NOMO-1 treated with DMSO at 0.1 percent for 48 hours (cell line): ENCODE results near the gene LRRC70.

ENCODE experiments used
- DNase-seq: peaks from one replicate; lab custom pipeline; 2025; ENCODE audit not compliant: unreplicated experiment; lab: John Stamatoyannopoulos, UW

The LRRC70 gene

DNA sequence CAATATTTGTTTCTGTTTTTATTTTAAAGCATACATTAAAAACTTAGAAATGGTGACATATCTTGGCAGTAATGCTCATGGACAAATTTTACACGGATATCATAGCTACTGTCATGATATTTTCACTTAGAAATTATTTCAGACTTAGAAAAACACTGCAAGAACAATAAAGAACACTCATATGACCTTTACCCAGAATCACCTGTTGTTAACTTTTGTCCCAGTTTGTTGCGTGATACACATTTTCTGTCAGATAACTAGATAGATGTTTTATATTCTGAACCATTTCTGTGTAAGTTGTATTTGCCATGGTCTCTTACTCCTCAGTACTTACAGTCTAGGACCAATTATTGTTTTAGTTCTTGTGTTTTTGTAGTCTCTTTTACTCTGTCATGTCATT lies 3.6 kb upstream of the LRRC70 start:
- no peak for DNase-seq

DNA sequence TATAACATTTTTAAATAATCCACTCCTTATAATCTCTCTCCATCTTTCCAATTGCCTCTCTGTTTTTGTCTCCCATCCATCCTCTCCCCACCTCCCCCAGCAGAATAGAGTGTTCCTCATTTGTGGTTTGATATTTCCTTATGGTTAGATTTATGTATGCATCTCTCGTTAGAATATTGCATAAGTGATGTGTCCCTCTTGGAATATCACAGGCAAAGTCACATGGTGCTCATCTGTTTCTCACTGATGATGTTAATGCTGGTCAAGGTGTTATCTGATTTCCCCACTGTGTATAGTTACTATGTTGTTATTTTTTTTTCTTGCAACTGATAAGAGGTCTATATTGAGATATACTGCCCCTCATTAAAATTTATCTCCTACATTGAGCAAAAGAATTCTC lies 3.1 kb upstream of the LRRC70 start:
- no peak for DNase-seq

DNA sequence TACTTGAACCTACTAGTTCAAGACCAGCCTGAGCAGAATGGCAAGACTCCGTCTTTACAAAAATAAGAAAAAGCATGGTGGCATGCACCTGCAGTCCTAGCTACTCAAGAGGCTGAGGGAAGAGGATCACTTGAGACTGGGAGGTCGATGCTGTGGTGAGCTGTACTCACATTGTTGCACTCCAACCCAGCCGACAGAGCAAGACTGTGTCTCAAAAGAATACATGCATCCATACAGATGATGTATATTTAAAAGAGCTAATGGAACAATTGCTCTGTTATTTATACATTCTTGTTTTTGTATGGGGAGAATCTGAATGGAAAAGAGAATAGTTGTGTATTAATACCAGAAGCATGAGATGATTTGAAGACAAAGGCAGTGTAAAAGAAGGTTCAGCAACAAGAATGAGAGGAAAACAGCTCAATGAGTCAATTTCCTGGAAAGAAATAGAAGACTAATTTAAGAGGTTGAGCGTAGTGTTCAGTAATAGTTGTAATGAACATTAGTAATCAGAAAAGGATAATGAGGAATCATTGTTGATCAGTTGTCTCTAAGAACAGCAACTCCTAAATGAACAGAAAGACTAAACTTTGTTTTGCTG lies 1.9 kb upstream of the LRRC70 start:
- DNase-seq, result no peak

DNA sequence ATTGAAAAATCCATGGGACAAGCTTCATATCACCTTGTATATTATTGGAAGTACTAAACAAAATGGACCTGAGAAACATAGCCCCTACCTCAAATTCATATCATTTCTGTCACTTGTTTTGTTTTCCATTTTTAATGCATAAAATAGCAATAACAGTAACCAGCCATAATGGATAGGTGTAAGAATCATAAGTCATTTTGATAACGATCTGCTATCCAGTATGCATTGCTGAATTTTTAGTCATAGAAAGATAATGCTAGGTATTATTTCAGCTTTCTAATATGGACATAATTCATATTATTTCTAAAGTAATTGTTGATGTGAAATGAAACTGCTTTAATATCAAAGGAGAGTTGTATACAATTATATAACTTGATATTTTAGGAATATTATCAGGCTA lies 1.1 kb upstream of the LRRC70 start:
- DNase-seq, result no peak

DNA sequence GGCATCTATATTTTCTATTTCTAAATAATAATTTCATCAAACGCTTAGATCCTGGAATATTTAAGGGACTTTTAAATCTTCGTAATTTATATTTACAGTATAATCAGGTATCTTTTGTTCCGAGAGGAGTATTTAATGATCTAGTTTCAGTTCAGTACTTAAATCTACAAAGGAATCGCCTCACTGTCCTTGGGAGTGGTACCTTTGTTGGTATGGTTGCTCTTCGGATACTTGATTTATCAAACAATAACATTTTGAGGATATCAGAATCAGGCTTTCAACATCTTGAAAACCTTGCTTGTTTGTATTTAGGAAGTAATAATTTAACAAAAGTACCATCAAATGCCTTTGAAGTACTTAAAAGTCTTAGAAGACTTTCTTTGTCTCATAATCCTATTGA lies 1.1 kb downstream of the LRRC70 start:
- no peak for DNase-seq

DNA sequence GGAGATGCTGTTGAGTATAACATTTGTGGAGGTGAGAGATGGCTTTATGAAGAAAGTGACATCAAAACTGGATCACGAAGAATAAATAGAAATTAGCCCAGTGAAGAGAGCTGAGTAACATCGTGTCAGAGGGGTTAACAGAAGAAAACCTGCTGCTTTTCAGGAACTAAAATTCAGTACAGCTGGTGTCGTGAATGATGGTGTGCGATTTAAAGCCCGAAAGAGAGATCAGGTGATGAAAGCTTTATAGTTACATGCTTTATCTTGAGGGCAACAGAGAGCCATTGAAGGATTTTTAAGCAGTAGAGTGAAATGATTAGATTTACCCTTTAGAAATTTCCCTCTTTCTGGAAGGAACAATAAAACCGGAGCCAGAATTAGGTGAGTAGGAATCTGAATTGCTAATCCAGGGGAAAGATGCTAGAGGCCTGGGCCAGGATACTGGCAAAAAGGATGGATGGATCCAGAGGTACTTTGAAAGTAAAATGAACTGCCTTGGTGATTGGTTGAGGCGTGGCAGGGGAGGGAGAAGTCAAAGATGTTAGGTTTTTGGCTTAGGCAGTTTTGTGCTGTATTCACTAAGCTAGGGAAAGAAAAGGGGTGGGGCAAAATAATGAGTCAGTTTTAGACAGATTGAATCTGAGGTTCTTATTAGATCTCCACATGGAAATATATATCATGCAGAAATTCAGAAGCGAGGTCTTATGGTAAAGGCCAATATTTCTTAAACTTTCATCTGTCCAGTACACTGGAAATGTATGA lies 3.4 kb downstream of the LRRC70 start:
- no peak for DNase-seq

DNA sequence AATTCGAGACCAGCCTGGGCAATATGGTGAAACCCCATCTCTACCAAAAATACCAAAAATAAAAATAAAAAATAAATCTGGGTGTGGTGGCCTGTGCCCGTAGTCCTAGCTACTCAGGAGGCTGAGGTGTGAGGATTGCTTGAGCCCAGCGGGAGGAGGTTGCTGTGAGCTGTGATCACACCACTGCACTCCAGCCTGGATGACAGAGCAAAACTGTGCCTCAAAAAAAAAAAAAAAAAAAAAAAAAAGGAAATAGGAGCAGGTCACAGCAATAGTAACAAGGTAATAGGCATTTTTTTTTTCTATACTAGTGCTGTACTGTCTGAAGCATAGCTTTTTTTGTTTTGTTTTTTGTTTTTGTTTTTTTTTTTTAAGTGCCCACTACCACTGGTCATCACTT lies 5.8 kb downstream of the LRRC70 start:
- no peak for DNase-seq

DNA sequence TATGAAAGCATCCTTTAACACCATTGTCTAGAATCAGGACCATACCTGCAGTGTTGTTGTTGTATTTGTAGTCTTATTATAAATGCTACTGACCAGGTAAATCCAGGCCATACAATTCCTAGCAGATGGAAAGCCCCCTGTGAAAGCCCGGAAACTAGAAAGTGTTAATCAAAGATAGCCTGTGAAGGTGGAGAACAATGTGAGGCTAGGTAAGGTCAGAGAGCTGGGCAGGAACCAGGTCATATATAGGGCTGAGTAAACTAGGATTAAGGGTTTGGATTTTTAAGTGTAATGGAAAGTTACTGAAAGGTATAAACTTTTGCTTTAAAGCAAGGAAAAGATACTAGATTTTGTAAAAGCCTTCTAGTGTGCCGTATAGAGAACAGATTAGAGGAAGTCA lies 6.7 kb downstream of the LRRC70 start:
- DNase-seq, result no peak

DNA sequence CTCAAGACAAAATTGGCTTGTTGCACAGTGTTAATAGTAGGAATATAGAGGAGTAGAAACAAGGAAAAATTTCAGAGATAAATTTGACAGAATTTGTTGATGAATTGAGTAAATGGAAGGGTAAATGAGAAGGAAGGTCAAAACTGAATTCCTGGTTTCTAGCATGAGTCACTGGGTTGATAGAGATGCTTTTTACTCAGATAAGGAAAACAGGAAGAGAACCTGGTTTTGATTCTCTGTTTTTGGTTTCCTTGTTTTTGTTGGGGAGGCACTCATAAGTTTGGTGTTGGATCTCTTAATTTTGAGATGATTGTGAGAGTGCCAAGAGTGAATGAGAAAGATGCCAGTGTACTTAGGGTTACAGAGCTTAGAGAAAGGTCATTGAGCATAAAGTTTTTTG lies 7.1 kb downstream of the LRRC70 start:
- DNase-seq, result no peak

DNA sequence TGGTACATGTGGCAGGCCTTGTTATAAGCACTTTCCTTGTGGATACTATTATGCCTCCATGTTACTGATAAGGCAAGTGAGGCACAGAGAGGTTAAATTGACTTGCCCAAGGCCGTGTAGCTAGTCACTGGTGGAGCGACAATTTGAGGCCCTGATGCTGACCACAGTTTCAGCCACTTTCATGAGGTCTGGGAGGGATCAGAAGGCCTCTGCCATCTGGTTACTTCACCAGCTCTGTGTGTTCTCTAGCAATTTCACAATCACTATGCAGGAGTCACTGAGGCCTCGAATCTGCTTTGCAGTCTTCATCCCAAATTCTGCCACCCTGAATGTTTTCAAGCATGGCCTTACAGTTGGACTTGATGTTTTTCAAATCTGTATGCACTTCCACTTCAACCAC lies 9.1 kb downstream of the LRRC70 start:
- peak; percentile 75 for DNase-seq

DNA sequence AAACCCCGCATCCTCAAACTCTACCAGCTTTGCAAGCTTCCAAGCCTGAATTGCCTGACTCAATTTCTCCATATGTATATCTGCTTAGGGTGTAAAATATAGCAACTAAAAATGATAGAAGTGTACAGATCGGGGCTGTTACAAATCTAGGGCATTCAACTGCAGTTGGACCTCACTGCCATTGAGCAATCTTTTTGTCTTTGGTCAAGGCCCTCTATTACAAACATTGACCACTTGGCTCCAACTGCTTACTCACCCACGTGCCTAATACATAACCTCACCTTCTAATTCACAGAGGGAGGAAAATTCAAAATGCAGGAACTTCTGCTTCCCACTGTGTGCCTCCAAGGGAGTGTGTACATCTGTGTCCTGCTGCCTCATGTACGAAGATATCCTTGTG lies 10.0 kb downstream of the LRRC70 start:
- no peak for DNase-seq

DNA sequence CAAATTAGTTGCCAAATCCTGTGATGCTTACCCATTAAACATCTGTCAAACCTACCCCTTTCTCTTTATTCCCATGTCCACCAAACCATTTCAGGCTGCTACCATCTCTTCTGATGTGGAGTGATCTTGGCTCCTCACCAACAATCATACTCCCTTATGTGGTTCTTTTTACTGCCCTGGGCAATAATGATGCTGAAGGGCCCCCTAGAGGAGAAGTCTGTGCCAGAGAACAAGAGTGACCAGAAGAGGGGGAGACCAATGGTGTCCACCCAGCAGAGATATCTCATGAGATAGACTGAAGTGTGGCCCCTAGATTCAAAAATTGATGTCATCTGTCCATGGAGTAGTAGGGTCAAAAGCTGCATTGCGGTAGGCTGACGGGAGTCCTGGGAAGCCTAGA lies 10.9 kb downstream of the LRRC70 start:
- DNase-seq, result no peak

DNA sequence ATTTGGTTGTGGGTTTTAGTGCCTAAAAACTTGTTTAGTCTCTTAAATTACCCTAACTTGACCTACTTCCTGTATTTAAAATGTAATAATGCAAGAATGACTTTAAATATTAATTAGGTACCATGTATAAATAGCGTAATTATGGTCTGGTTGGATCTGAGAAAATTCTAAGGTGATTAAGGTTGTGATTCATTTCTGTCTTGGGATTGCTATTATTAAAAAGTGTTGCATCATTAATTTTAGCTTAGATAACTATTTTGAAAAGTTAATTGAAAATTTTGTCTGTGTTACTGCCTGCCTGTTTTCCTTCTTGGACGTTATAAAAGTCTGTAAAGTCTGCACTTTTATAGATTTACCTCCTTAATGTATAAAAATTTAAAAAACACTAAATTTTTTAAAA lies 11.8 kb downstream of the LRRC70 start:
- no peak for DNase-seq

DNA sequence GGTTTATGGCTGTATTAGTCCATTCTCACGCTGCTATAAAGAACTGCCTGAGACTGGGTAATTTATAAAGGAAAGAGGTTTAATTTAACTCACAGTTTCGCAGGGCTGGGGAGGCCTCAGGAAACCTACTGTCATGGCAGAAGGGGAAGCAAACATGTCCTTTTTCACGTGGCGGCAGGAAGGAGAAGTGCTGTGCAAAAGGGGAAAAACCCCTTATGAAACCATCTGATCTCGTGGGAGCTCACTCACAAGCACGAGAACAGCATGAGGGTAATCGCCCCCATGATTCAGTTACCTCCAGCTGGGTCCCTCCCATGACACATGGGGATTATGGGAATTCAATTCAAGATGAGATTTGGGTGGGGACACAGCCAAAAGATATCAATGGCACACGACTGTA lies 13.9 kb downstream of the LRRC70 start:
- DNase-seq, result no peak

DNA sequence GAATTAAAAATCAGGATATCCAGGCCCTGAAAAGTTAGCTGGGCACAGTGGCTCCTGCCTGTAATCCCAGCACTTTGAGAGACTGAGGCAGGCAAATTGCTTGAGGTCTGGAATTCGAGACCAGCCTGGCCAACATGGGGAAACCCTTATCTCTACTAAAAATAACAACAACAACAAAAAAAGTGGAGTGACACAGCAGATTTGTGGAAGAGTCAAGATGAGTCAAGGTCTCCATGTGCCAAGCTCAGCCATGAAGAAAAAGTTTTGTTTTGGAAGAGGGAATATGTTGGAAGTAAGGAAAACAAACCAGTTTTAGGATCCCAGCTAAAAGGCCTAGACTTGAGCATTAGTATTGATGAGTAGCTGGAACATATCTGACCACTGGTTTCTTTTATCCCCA lies 14.7 kb downstream of the LRRC70 start:
- no peak for DNase-seq

DNA sequence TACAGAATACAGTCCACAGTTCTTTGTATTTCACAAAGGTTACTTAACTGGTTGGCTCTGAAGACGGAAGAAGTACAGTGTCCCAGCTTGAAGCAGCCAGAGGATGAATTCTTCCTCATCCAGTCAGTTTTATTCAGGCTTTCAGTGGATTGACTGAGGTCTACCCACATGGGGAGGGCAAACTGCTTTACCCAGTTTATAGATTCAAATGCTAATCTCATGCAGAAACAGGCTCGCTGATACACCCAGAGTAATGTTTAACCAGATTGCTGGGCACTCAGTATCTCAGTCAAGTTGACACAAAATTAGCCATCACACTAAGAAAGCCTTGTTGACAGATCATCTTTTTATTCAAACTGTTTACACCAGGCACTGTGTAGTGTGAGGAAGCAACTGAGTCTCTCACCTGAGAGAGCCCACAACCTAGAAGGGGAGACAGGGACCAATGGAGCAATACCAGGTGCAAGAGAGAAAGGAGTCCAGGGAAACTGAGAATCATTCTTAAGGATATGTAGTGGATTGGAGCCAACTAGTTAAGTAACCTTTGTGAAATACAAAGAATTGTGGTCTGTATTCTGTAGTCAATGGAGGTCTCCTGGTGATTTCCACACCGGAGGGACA lies 15.9 kb downstream of the LRRC70 start:
- no peak for DNase-seq

DNA sequence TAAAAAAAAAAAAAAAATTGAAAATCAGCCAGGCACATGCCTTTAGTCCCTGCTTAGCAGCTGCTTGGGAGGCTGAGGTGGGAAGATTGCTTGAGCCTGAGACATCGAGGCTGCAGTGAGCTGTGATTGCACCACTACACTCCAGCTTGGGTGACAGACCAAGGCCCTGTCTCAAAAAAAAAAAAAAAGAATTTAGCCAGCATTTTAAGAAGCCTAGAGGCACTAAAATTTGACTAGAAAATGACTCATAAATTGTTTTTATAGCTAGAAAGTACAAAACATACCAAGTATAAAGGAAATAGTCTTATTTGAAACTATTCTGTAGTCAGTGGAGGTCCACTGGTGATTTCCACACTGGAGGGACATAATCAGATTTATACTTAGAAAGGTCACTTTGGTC lies 17.5 kb downstream of the LRRC70 start:
- DNase-seq, result no peak

DNA sequence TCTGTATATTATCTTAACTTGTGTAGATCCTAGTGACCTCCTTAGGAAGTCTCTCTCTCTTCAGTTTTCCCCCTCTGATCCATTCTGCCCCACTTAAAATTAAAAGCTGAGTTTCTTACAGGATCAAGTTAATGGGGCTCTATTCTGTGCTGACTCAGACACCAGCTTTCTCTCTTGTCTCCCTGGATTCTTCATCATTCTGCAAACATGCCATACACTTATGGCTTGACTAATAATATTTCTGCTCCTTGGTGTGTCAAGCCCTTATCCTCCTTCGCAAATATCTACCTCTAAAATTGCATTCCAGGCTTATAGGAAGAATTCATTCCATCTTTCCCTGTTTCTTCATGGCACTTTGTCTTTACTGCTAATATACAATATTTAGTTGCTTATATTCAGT lies 18.1 kb downstream of the LRRC70 start:
- no peak for DNase-seq

DNA sequence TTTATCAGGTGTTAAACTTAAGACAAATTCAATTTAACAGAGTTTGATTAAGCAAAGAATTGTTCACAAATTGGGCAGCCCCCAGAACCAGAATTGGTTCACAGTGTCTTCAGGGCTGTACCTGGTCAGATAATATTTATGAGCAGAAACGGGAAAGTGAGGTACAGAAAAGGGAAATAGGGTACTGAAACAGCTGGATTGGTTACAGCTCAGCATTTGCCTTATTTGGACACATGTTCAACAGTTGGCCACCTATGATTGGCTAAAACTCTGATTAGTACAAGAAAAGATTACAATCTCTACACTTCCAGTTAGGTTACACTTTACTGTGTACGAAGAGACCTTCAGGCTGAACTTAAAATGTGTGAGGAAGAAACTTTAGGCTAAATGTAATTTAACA lies 18.7 kb downstream of the LRRC70 start:
- no peak for DNase-seq

DNA sequence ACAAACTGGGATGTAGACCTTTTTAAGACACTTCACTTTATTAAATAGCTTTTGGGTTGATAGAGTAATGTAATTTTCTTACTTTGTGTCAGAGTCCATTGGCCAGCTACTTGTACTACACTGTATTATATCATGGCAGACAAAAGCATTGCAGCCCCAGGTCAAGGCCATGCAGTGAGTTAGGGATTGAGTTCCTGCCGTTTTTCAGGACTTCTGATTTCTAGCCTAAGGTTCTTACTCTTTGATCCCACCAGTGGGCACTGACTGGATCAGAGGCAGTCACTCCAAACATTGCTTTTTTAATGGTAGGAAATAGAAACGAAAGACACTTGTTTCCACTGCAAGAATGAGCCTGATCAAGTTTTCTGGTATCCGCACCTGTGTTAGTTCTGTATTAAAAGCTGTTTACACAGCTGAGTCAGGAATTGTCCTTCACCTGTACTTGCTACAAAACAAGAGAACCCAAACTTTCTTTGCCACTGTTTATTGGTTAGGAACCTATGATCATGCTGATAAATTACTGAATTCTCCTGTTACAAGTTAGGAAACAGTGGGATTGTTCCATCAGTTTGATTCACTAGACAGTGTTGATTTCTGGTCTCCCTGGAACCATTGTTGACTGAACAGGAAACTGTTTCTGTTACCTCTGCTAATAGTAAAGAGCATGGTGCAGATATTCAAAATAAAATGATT lies 22.1 kb downstream of the LRRC70 start:
- DNase-seq, result no peak

DNA sequence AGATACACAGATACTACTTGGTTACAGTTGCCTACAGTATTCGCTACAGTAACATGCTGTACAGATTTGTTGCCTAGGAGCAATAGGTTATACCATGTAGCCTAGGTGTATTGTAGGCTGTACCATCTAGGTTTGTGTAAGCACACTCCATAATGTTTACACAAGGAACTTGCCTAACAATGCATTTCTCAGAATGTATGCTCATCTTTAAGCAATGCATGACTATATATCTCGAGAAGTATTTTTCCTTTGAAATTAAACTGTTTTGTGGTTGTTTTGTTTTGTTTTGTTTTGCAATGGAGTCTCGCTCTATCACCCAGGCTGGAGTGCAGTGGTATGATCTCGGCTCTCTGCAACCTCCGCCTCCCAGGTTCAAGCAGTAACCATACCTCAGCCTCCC lies 25.3 kb downstream of the LRRC70 start:
- no peak for DNase-seq

DNA sequence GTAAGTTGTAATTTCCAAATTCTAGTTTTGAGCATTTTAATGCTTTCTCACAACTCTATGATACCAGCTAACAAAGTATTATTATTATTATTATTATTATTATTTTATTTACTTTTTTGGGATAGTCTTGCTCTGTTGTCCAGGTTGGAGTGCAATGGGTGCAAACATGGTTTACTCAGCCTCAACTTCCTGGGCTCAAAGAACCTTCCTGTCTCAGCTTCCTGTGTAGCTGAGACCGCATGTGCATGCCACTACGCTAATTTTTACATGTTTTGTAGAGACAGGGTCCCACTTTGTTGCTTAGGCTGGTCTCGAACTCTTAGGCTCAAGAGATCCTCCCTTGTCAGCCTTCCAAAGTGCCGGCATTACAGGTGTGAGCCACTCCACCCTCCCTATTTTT lies 27.0 kb downstream of the LRRC70 start:
- DNase-seq, result no peak
